ENCODE results near the gene FRMD3.

The FRMD3 gene

GRCh38 chr9:83218411-83219090 lies 319.6 kb downstream of the FRMD3 start:
- DNase-seq = no peak

DNA sequence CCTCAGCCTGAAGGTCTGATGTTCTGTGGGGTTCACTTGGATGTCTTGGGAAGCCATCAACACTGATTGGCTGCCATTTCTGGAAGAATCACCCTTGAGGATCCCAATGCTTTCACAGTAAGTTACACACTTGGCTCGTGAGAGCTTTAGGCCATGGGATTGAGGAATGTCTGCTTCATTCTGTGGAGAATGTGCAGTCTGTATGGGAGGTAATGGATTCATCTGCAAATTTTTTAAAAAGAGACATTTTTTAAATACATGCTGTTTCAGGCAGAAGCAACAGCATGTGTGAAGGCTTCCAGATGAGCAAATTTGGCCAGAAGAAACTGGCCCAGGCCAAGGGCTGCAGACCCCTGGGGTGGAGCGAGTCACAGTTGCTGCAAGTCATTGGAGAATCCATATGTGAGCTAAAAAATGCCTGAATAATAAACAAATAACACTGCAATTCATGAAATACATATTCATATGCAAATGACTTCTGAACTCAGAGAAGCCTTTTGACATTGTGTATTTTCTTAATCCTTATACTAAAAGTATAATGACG lies 328.9 kb downstream of the FRMD3 start:
- no peak for DNase-seq

DNA sequence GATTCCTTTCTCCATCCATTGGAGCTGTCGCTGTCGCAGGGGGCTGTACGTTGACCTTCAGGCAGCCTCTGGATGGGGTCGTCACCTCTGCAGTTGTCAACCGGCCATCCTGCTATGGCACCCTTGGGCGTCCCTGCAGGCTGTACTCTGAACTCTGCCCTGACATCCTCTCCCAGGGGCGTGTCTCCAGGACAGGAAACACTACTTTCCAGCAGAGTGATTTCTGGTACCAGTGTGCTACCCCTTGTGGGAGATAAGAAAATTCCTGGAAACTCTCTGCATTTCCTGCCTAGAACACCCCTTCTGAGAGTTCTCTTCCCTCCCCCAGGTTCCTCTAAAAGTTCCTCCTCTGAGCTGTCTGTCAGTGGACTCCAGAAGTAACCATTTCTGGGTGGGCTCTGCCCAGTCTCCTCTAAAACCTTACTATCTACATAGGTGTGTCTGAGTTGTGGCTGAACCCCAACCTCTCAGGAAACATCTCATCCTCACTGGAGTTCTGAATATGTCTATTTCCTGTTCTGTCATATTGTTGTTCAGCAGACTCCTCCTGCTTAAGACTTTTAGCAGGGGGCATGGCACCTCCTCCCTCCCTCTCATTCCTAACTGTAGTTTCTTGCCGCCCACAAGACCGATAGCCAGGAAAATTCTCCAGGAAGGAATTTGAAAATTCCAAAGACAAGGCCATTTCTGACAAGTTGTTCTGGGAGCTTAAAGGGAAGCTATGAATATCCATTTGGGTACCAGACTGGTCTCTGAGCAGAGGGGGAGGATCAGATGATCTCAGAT lies 329.9 kb downstream of the FRMD3 start:
- no peak for DNase-seq

- no peak for DNase-seq
These were observed 334.2 kb downstream of the FRMD3 start for GRCh38 chr9:83204047-83204446.

DNA sequence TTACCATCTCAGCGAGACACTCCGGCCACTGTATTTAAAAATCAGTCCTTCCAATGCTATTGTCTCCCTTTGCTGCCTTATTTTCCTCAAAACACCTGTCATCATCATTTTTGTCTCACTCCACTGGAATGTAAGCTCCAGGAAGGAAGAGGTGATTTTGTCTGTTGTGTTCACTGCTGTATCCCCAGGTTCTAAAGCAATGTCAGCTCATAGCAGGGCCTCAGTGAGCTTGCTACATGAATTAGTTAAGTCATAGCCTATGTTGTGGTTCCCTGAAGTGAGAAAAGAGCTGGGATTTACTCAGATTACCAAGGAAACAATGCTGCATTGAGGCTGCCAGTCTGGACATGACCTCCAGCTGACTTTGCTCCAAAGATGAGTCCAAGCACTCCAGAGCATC lies 337.7 kb downstream of the FRMD3 start:
- DNase-seq = no peak

DNA sequence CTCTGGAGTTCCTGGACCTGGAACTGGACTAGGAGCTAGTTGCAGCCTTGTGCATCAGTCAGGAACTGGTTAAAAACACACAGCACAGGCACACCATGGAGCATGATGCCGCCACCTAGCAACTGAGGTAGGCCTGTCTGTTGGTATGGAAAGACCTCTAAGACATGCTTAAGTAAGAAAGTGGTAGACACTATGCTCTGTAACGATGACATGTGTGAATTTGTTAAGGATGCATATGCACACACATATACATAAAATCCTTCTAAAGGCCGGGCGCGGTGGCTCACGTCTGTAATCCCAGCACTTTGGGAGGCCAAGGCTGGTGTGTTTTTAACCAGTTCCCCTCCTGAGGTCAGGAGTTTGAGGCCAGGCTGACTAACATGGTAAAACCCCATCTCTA lies 338.4 kb downstream of the FRMD3 start:
- no peak for DNase-seq

DNA sequence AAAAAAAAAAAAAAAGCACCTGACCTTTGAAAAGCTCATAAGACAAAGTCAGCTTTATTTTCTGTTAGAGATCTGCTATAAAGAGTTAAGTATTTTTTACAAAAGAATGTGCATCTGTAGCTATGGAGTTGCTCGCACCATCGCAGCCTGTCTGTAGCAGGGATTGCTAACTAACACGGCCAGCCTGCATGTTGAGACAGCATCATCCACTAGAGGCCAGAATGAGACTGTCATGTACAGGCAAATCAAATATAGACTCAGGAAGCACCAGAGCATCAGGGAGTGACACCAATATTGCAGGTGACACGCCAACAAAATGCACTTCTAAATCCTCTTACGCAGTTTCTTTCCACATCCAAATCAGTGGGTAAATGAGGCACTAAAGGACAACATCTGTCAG lies 339.0 kb downstream of the FRMD3 start:
- DNase-seq = peak; percentile 66

GRCh38 chr9:83198371-83198770 lies 339.8 kb downstream of the FRMD3 start:
- no peak for DNase-seq

GRCh38 chr9:83197591-83197990 lies 340.6 kb downstream of the FRMD3 start:
- peak; percentile 11 for DNase-seq

DNA sequence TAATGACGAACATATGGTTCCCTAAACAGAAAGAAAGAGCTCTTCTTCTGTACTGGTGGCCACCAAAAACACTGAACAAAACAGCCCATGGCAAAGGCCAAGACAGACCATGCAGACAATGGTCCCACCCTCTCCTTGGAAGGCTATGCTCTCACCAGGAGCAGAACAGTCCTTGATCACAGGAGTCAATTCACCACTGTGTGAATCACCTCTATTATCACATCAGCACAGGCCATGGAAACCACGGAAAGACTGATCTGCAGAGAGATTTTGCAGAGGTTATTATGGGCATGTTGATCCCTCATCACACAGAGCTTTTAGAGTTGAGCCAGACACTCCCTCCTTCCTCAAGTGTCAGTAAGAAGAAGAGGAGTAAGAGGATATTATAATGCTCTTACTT lies 341.3 kb downstream of the FRMD3 start:
- no peak for DNase-seq

All from NCI-H1092 (cell line).